ENCODE data around the gene HTRA3.

HTRA3 gene

DNA sequence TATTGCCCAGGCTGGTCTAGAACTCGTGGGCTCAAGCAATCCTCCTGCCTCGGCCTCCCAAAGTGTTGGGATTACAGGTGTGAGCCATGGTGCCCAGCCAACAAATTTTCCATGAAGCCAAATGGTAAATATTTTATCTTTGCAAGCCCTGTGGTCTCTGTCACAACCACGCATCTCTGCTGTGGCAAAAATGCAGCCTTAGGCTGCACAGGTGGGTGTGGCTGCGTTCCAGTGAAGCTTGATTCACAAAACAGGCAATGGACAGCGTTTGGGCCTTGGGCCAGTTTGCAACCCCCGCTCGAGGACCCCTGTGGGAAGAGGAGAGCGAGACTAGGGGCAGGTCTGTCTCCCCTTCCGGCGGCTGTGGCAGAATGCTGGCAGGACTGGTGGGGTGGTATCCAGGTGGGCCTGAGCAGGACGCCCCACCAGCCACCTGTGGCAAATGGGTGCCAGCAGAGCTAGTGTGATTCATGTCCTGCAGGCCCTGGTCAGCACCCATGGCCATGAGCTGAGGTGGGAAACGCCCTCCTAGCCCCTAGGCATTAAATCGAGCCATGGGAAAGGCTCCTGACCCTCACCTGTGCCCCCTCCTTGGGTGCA is 19.7 kb downstream of the HTRA3 start:
- no peak for DNase-seq (ENCODE audit: low read depth, low spot score)
- Histone ChIP-seq H3K36me3 (ENCODE audit: insufficient read depth, low read length) (no peaks in the 10 kb centered on the region), H3K9me3 (ENCODE audit: low read depth, low read length) (no peaks in the 10 kb centered on the region), H3K27ac (no peak overlapping the region), H3K4me3 (no peak overlapping the region), H3K9ac (ENCODE audit: insufficient read length) (no peak overlapping the region)
- TF ChIP-seq FOXP2 (optimal IDR thresholded peaks at IDR 0.05; ENCODE audit: control extremely low read depth, extremely low read length, insufficient read depth), result no peak
- TF ChIP-seq POLR2AphosphoS5 (IDR thresholded peaks at IDR 0.05; ENCODE audit: borderline replicate concordance, low read depth, low read length), result no peak
- TF ChIP-seq EZH2 (IDR thresholded peaks at IDR 0.05), result no peak

DNA sequence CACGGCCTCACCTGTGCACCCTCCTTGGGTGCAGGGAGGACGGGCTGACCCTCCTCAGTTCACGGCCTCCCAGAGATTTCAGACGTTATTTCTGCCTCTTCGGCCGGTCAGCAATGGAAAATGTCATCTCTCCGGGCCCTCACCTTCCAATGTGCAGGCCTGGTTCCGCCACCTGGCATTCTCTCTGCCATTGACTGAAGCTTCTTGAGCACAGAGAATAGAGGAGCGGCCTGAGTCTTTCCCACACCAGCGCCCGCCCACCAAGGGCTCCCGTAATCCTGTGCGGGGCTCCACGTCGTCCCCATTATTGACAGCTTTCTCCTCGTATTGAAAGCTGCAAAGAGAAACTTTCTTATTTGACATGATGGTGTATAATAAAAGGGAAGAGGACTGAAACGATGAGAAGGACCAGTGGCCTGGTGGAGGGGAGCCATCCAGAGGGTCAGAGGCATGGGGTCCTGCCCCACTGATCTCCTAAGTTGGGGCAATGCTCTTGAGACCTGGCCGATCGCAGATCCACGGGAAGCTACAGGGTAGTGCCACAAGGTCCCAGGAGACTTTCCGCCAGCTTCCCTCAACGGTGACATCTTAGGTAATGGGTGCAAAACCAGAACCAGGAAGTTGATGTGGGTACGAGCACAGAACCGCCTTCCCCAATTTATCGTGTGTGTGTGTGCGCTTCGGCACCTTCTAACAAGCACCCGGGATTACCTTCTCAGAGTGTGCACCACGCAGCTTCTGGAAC is 20.6 kb downstream of the HTRA3 start:
- Histone ChIP-seq H3K9ac (ENCODE audit: insufficient read length) (no peak overlapping the region), H3K36me3 (ENCODE audit: insufficient read depth, low read length) (no peaks in the 10 kb centered on the region), H3K27ac (no peak overlapping the region)

GRCh38 chr4:8290701-8290970 is 21.1 kb downstream of the HTRA3 start:
- no peak for DNase-seq (ENCODE audit: low read depth, low spot score)
- TF ChIP-seq EZH2 (IDR thresholded peaks at IDR 0.05) (no peak), POLR2AphosphoS5 (IDR thresholded peaks at IDR 0.05; ENCODE audit: borderline replicate concordance, low read depth, low read length) (no peak), FOXP2 (optimal IDR thresholded peaks at IDR 0.05; ENCODE audit: control extremely low read depth, extremely low read length, insufficient read depth) (no peak)
- no peaks in the 10 kb centered on the region for H3K36me3 ChIP-seq (ENCODE audit: insufficient read depth, low read length)
- H3K27ac ChIP-seq, result no peak overlapping the region
- no peaks in the 10 kb centered on the region for H3K9me3 ChIP-seq (ENCODE audit: low read depth, low read length)
- no peak overlapping the region for H3K9ac ChIP-seq (ENCODE audit: insufficient read length)
- no peak overlapping the region for H3K4me3 ChIP-seq

More for the DNA sequence above, 20.6 kb downstream of the HTRA3 start:
- no peak for DNase-seq (ENCODE audit: low read depth, low spot score)
- TF ChIP-seq FOXP2 (optimal IDR thresholded peaks at IDR 0.05; ENCODE audit: control extremely low read depth, extremely low read length, insufficient read depth) (no peak), POLR2AphosphoS5 (IDR thresholded peaks at IDR 0.05; ENCODE audit: borderline replicate concordance, low read depth, low read length) (no peak), EZH2 (IDR thresholded peaks at IDR 0.05) (no peak)
- no peaks in the 10 kb centered on the region for H3K9me3 ChIP-seq (ENCODE audit: low read depth, low read length)
- H3K4me3 ChIP-seq, result no peak overlapping the region

DNA sequence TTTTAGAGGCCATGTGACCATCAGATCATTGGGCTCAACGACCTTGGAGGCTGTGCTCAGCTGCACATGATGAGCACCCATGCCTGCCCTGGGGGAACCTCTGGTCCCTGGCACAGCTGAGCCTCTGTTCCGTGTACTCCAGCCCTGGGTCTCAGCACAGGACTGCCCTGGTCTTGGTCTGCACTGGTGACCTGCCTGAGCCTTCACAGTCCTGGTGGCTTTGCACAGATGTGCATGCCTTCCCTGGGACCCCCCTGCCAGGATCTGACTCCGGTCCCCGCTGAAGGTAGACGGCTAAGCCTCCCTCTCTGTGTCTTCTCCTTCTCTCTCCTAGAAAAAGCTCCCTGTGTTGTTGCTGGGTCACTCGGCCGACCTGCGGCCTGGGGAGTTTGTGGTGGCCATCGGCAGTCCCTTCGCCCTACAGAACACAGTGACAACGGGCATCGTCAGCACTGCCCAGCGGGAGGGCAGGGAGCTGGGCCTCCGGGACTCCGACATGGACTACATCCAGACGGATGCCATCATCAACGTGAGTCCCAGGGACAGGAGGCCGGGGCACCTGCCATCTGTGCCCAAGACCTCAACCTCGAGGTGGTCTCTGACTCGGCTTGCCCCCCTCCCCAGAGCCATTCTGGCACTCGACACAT is 21.6 kb downstream of the HTRA3 start:
- H3K27ac ChIP-seq, result no peak overlapping the region

GRCh38 chr4:8291701-8292477 is 22.3 kb downstream of the HTRA3 start:
- no peak for DNase-seq (ENCODE audit: low read depth, low spot score)
- H3K36me3 ChIP-seq (ENCODE audit: insufficient read depth, low read length), result no peaks in the 10 kb centered on the region
- no peaks in the 10 kb centered on the region for H3K9me3 ChIP-seq (ENCODE audit: low read depth, low read length)
- H3K27ac ChIP-seq, result no peak overlapping the region
- H3K4me3 ChIP-seq, result no peak overlapping the region
- H3K9ac ChIP-seq (ENCODE audit: insufficient read length), result no peak overlapping the region
- TF ChIP-seq POLR2AphosphoS5 (IDR thresholded peaks at IDR 0.05; ENCODE audit: borderline replicate concordance, low read depth, low read length), result no peak
- TF ChIP-seq FOXP2 (optimal IDR thresholded peaks at IDR 0.05; ENCODE audit: control extremely low read depth, extremely low read length, insufficient read depth), result no peak
- no peak for TF ChIP-seq EZH2 (IDR thresholded peaks at IDR 0.05)

More for the DNA sequence above, 21.6 kb downstream of the HTRA3 start:
- Histone ChIP-seq H3K36me3 (ENCODE audit: insufficient read depth, low read length) (no peaks in the 10 kb centered on the region), H3K9ac (ENCODE audit: insufficient read length) (no peak overlapping the region), H3K9me3 (ENCODE audit: low read depth, low read length) (no peaks in the 10 kb centered on the region), H3K4me3 (no peak overlapping the region)
- TF ChIP-seq EZH2 (IDR thresholded peaks at IDR 0.05) (no peak), FOXP2 (optimal IDR thresholded peaks at IDR 0.05; ENCODE audit: control extremely low read depth, extremely low read length, insufficient read depth) (no peak), POLR2AphosphoS5 (IDR thresholded peaks at IDR 0.05; ENCODE audit: borderline replicate concordance, low read depth, low read length) (no peak)
- no peak for DNase-seq (ENCODE audit: low read depth, low spot score)

GRCh38 chr4:8292478-8293107 is 23.0 kb downstream of the HTRA3 start:
- Histone ChIP-seq H3K9ac (ENCODE audit: insufficient read length) (no peak overlapping the region), H3K27ac (no peak overlapping the region), H3K4me3 (no peak overlapping the region), H3K36me3 (ENCODE audit: insufficient read depth, low read length) (no peaks in the 10 kb centered on the region), H3K9me3 (ENCODE audit: low read depth, low read length) (no peaks in the 10 kb centered on the region)
- DNase-seq (ENCODE audit: low read depth, low spot score), result no peak
- TF ChIP-seq POLR2AphosphoS5 (IDR thresholded peaks at IDR 0.05; ENCODE audit: borderline replicate concordance, low read depth, low read length), result no peak
- TF ChIP-seq FOXP2 (optimal IDR thresholded peaks at IDR 0.05; ENCODE audit: control extremely low read depth, extremely low read length, insufficient read depth), result no peak
- no peak for TF ChIP-seq EZH2 (IDR thresholded peaks at IDR 0.05)

DNA sequence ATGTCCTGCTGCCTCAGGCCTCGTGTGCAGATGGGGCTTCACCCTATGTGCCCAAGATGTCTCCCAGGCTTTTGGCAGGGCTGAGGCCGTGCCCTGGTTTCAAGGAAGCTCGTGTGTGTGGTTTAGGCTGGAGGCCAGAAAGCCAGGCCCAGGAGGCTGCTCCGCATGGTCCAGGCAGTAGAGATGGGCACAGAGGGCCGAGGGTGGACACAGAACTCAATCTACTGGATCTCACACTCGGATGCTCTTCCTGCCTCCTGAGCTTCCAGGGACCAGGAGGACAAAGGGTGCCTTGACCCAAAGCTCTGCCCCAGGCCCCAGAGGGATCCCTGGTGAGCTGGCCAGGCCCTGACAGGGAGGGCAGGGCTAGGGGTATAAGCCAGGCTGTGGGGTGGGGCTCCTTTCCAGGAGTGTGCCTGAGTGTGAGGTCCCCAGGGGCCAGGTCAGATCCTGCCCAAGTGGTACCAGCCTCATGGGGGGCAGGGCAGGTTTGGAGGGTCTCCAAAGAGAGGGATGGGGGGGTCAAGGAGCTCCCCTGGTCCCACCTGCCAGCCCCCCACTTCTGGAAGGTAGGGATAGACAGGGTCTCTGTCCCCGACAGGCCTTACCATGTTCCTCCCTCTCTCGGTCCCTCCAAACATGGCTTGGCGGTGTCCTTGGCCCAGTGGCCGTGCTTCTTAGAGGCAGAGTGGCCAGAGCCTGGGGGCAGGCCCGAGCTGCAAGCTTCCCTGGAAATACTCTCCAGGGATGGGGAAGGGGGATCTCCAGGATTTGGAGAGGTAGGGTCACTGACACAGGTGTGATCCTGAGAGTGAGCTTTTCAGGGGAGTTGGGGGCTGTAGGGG is 23.8 kb downstream of the HTRA3 start:
- no peaks in the 10 kb centered on the region for H3K9me3 ChIP-seq (ENCODE audit: low read depth, low read length)
- H3K27ac ChIP-seq, result no peak overlapping the region
- H3K9ac ChIP-seq (ENCODE audit: insufficient read length), result no peak overlapping the region
- H3K4me3 ChIP-seq, result no peak overlapping the region
- TF ChIP-seq FOXP2 (optimal IDR thresholded peaks at IDR 0.05; ENCODE audit: control extremely low read depth, extremely low read length, insufficient read depth) (no peak), POLR2AphosphoS5 (IDR thresholded peaks at IDR 0.05; ENCODE audit: borderline replicate concordance, low read depth, low read length) (no peak), EZH2 (IDR thresholded peaks at IDR 0.05) (no peak)
- H3K36me3 ChIP-seq (ENCODE audit: insufficient read depth, low read length), result no peaks in the 10 kb centered on the region
- DNase-seq (ENCODE audit: low read depth, low spot score), result no peak
